Stomach (tissue), 4 donors: ENCODE results near the gene ROCK1.

Source experiments
- EP300 ChIP-seq: sonication (generic); formaldehyde crosslinking; IDR thresholded peaks from one replicate; pipeline ENCODE4 v1.6.1; 2017; ENCODE audit warnings: antibody characterized with exemption
- POLR2A ChIP-seq, 4 donors: fragments of 450-650 bp; IDR thresholded peaks; one replicate each; pipeline ENCODE4 v1.6.1; 2016; ENCODE audit warnings: antibody characterized with exemption in 4 of 4, control low read depth in 2 of 4, mild to moderate bottlenecking in 1 of 4, moderate library complexity in 1 of 4
- POLR2AphosphoS5 ChIP-seq, 3 donors: sonication (generic); formaldehyde crosslinking; IDR thresholded peaks; one replicate each; pipeline ENCODE4 v1.6.1; 2016; ENCODE audit warnings: antibody characterized with exemption in 3 of 3
- TF ChIP-seq, protein P1 (sequence below), 7 experiments: fragments of 450-650 bp in 4 of 7; fragments of 200-600 bp in 3 of 7; sonication (generic) in 3 of 7; IDR thresholded peaks; one replicate each; pipeline ENCODE4 v1.5.1; 2016 to 2019; ENCODE audit warnings: antibody characterized with exemption in 7 of 7, control low read depth in 2 of 7, mild to moderate bottlenecking in 1 of 7

GRCh38 chr18:21000667-21001066, 110.9 kb downstream of the ROCK1 start:
- TF ChIP-seq POLR2AphosphoS5 (IDR thresholded peaks at IDR 0.05) (no peak), POLR2A (IDR thresholded peaks at IDR 0.05) (no peak), EP300 (no peak)
- TF ChIP-seq, protein P1, sequence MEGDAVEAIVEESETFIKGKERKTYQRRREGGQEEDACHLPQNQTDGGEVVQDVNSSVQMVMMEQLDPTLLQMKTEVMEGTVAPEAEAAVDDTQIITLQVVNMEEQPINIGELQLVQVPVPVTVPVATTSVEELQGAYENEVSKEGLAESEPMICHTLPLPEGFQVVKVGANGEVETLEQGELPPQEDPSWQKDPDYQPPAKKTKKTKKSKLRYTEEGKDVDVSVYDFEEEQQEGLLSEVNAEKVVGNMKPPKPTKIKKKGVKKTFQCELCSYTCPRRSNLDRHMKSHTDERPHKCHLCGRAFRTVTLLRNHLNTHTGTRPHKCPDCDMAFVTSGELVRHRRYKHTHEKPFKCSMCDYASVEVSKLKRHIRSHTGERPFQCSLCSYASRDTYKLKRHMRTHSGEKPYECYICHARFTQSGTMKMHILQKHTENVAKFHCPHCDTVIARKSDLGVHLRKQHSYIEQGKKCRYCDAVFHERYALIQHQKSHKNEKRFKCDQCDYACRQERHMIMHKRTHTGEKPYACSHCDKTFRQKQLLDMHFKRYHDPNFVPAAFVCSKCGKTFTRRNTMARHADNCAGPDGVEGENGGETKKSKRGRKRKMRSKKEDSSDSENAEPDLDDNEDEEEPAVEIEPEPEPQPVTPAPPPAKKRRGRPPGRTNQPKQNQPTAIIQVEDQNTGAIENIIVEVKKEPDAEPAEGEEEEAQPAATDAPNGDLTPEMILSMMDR (IDR thresholded peaks at IDR 0.05): no peak
